ENCODE data around the gene KRTAP10-3. TPM values are rescaled to one million over a fixed set of nuclear protein-coding genes. Genes with fewer than 3 reads are reported as not detected.

The KRTAP10-3 gene
- total and polyA plus RNA-seq, 9 of the 15 experiments (the other 6 are each of a cell fraction or from before 2014, with no cell fraction given), result not detected

DNA sequence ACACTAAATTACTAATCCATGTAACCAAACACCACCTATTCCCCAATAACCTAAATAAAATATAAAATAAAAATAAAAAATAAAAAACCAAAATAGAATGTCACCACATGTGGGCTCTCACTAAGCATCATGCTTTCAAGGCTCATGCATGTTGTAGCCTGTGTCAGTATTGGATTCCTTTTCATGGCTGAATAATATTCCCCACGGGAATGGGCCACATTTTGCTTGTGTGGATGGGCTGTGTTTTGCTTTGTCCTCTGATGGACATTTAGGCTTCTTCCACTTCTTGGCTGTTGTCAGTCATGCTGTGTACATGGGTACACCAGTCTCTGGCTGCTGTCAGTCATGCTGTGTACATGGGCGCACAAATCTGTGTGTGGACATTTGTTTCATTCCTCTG is 30.5 kb upstream of the KRTAP10-3 start (continued):
- TF ChIP-seq KDM1A (IDR thresholded peaks at IDR 0.05), result 0 out of 4 replicates have a peak, but pooled peaks of 1 of the 2 experiments have one; percentile 8
- TF ChIP-seq, protein P1, sequence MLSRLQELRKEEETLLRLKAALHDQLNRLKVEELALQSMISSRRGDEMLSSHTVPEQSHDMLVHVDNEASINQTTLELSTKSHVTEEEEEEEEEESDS (CRISPR knock-in tag; IDR thresholded peaks at IDR 0.05), result no peak
- TF ChIP-seq RBM25 (IDR thresholded peaks at IDR 0.05; ENCODE audit: low read depth, low read length, severe bottlenecking), result peak; percentile 48
- no peak for TF ChIP-seq TRIM28 (IDR thresholded peaks at IDR 0.05)
- TF ChIP-seq ZNF146 (CRISPR knock-in tag; IDR thresholded peaks at IDR 0.05; ENCODE audit: unreplicated experiment), result peak; percentile 64
- TF ChIP-seq SMAD2 (IDR thresholded peaks at IDR 0.05; ENCODE audit: low read depth, low read length), result no peak
- TF ChIP-seq, protein P2, sequence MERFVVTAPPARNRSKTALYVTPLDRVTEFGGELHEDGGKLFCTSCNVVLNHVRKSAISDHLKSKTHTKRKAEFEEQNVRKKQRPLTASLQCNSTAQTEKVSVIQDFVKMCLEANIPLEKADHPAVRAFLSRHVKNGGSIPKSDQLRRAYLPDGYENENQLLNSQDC (CRISPR knock-in tag; IDR thresholded peaks at IDR 0.05), result no peak

DNA sequence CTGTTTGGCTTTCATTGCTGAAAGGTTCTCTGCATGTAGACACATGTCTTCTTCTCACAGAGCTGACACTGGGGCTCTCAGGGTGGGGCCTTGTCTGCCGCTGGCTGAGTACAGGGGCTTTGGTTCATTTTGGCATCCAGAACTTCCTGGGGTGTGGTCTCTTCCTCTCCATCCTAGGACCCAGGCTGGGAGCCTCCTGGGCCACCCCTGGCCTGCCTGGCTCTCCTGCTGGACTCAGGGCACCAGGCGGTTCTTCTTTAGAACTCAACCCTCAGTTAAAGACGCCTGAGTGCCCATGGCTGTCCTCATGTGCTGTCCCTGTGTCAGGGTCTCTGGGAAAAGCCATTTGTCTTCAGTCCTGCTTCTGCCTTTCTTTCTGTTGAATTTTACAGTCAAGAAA is 27.3 kb upstream of the KRTAP10-3 start:
- Histone ChIP-seq H3K27me3 (ENCODE audit: control insufficient read depth in 2 of 2, insufficient read depth in 2 of 2, low read length in 2 of 2) (peaks cover 0 to 5% of the 10 kb centered on the region in 2 experiments; a peak in 1 of 5 replicates), H3K4me2 (ENCODE audit: insufficient read depth, low read length) (no peak overlapping the region), H3K79me2 (ENCODE audit: control insufficient read depth, insufficient read depth, low read length) (no peaks in the 10 kb centered on the region), H3K4me3 (no peak overlapping the region), H3K9ac (ENCODE audit: insufficient read depth in 1 of 2, low read depth in 2 of 2, low read length in 2 of 2) (no peak overlapping the region), H2AFZ (ENCODE audit: low read depth, low read length) (no peak overlapping the region), H3K9me3 (replicated peaks; ENCODE audit: control insufficient read depth, insufficient read depth, low read depth, low read length) (peaks cover 2% of the 10 kb centered on the region; the same call in 1 of the 2 replicates), H3K9me1 (ENCODE audit: control insufficient read depth, insufficient read depth, low read length) (no peaks in the 10 kb centered on the region), H3K27ac (ENCODE audit: extremely low read depth, low read depth, low read length) (no peak overlapping the region), H3K36me3 (ENCODE audit: control insufficient read depth, insufficient read depth, low read length) (no peaks in the 10 kb centered on the region), H3K4me1 (replicated peaks in 1 of 2; ENCODE audit: control insufficient read depth in 2 of 2, insufficient read depth in 2 of 2, low read length in 2 of 2) (peaks cover 0 to 11% of the 10 kb centered on the region in 2 experiments; a peak in 3 of 5 replicates), H4K20me1 (replicated peaks; ENCODE audit: control insufficient read depth, insufficient read depth, low read length) (no peaks in the 10 kb centered on the region)
- intact Hi-C loops (cut with micrococcal nuclease), result no loop called here
- TF ChIP-seq PRPF4 (IDR thresholded peaks at IDR 0.05; ENCODE audit: insufficient read depth, low read depth, low read length, poor library complexity, severe bottlenecking), result no peak
- ATAC-seq (no peak), FAIRE-seq (no peak), DNase-seq (ENCODE audit: extremely low read depth in 1 of 4, low spot score in 3 of 4) (no peak)
- WGBS (ENCODE audit: insufficient coverage, low coverage, missing lambda C conversion rate), result 0% methylated on average over 3 of the region's 3 CpGs
- ChIA-PET POLR2A (no interaction called here), CTCF (ENCODE audit: low intra/inter-chr PET ratio) (no interaction called here)
- in situ Hi-C loops (cut with MboI), result no loop called here
- no TSS peak for BruUV-seq (replicated peaks)
